A549 (cell line): ENCODE data around the gene MMP19. TPM values are rescaled to one million over a fixed set of nuclear protein-coding genes. Genes with fewer than 3 reads are reported as not detected.

ENCODE experiments used
- ATAC-seq, 2 experiments: fragments of 200-7000 bp in 1 of 2; fragments of >200 bp in 1 of 2; cut with Nextera tagmentation in 1 of 2; cut with Tn5 transposase in 1 of 2; 3 replicates each; pipeline versions ENCODE4 v1.8.0 to v1.9.1; 2018 to 2020; ENCODE audit warnings: mild to moderate bottlenecking in 1 of 2, moderate library complexity in 1 of 2
- CTCF ChIA-PET: fragments of 300-600 bp; sonication (Branson Sonifier 250); formaldehyde crosslinking; extraction: SDS; loops from one replicate; lab custom pipeline; 2021; ENCODE audit warnings: antibody characterized with exemption, inconsistent platforms; lab: Yijun Ruan, JAX
- POLR2A ChIA-PET: fragments of 350-600 bp; formaldehyde crosslinking; extraction: SDS; loops from one replicate; lab custom pipeline; 2021; ENCODE audit warnings: antibody characterized with exemption, inconsistent platforms; lab: Yijun Ruan, JAX
- DNase-seq, 2 experiments: peaks; one replicate each; pipeline versions ENCODE4 v3.0.0 to v3.0.0-alpha.2; 2011 to 2016; ENCODE audit warnings: low read depth in 1 of 2, low spot score in 1 of 2
- FAIRE-seq: peaks from 2 replicates; lab custom pipeline; 2011; peaks lifted over from hg19 to GRCh38; lab: Jason Lieb, UNC
- H3K27ac ChIP-seq, 2 experiments: fragments of >200 bp; sonication (Bioruptor Twin); formaldehyde crosslinking; 3 replicates each; pipeline ENCODE4 v1.5.1; 2016 to 2017
- H3K4me1 ChIP-seq: fragments of >200 bp; sonication (Bioruptor Twin); formaldehyde crosslinking; 3 replicates; pipeline ENCODE4 v1.6.1; 2016
- H3K4me2 ChIP-seq: fragments of >200 bp; sonication (Bioruptor Twin); formaldehyde crosslinking; 3 replicates; pipeline ENCODE4 v1.6.1; 2016
- H3K4me3 ChIP-seq: fragments of >200 bp; sonication (Bioruptor Twin); formaldehyde crosslinking; 3 replicates; pipeline ENCODE4 v1.5.1; 2016
- H3K9me3 ChIP-seq: fragments of >200 bp; sonication (Bioruptor Twin); formaldehyde crosslinking; 3 replicates; pipeline ENCODE4 v1.6.1; 2016
- BCL3 ChIP-seq: fragments of >200 bp; sonication (Bioruptor Twin); formaldehyde crosslinking; IDR thresholded peaks from 3 replicates; pipeline ENCODE4 v1.6.1; 2016
- CBX8 ChIP-seq: fragments of 200-600 bp; sonication (generic); IDR thresholded peaks from 2 replicates; pipeline ENCODE4 v1.6.1; 2016
- CEBPB ChIP-seq, 2 experiments: fragments of >200 bp in 1 of 2; sonication (Bioruptor Twin) in 1 of 2; formaldehyde crosslinking in 1 of 2; IDR thresholded peaks; 2 replicates each; pipeline ENCODE4 v1.6.1; 2012 to 2016
- CHD2 ChIP-seq: fragments of 150-350 bp; IDR thresholded peaks from 2 replicates; pipeline ENCODE4 v1.6.1; 2014; ENCODE audit warnings: low read length; ENCODE audit not compliant: partially characterized antibody
- EHMT2 ChIP-seq: fragments of 200-600 bp; sonication (generic); IDR thresholded peaks from 2 replicates; pipeline ENCODE4 v1.6.1; 2016; ENCODE audit warnings: antibody characterized with exemption, low read depth, mild to moderate bottlenecking, moderate library complexity
- ELK1 ChIP-seq: fragments of 150-350 bp; IDR thresholded peaks from 2 replicates; pipeline ENCODE4 v1.6.1; 2014; ENCODE audit warnings: low read depth, mild to moderate bottlenecking, low read length
- ESRRA ChIP-seq: fragments of 150-350 bp; IDR thresholded peaks from 2 replicates; pipeline ENCODE4 v1.6.1; 2014; ENCODE audit warnings: mild to moderate bottlenecking, low read length, borderline replicate concordance
- FOSB ChIP-seq: fragments of 250-450 bp; sonication (Bioruptor Pico); IDR thresholded peaks from 2 replicates; pipeline ENCODE4 v1.5.0; 2020; ENCODE audit warnings: mild to moderate bottlenecking, moderate library complexity
- FOSL2 ChIP-seq, 2 experiments: fragments of 450-650 bp in 1 of 2; fragments of >200 bp in 1 of 2; sonication (Bioruptor Twin) in 1 of 2; formaldehyde crosslinking; IDR thresholded peaks; 2 replicates each; pipeline versions ENCODE4 v1.5.0 to v1.6.1; 2016 to 2020; ENCODE audit warnings: mild to moderate bottlenecking in 1 of 2, moderate library complexity in 1 of 2
- HES2 ChIP-seq: fragments of >200 bp; sonication (Bioruptor Twin); formaldehyde crosslinking; IDR thresholded peaks from 2 replicates; pipeline ENCODE4 v1.6.1; 2016
- HEYL ChIP-seq: fragments of 250-450 bp; sonication (Bioruptor Pico); IDR thresholded peaks from 2 replicates; pipeline ENCODE4 v1.8.0; 2021; ENCODE audit warnings: mild to moderate bottlenecking, moderate library complexity
- HOXA7 ChIP-seq: fragments of 250-450 bp; sonication (Bioruptor Pico); IDR thresholded peaks from 2 replicates; pipeline ENCODE4 v1.5.0; 2020; ENCODE audit warnings: mild to moderate bottlenecking, moderate library complexity
- JUN ChIP-seq, 2 experiments: fragments of >200 bp; sonication (Bioruptor Twin); formaldehyde crosslinking; IDR thresholded peaks; 2 replicates in 1 of 2; 3 replicates in 1 of 2; pipeline ENCODE4 v1.6.1; 2016 to 2017
- NR3C1 ChIP-seq: fragments of >200 bp; sonication (Bioruptor Twin); formaldehyde crosslinking; IDR thresholded peaks from 3 replicates; pipeline ENCODE4 v1.6.1; 2017
- POLR2AphosphoS2 ChIP-seq: conservative IDR thresholded peaks from 2 replicates; pipeline ENCODE4 v1.6.1; 2012; ENCODE audit warnings: low read length, improper control_type of control experiment, inconsistent platforms
- RAD21 ChIP-seq, 2 experiments: fragments of >200 bp in 1 of 2; sonication (Bioruptor Twin) in 1 of 2; formaldehyde crosslinking in 1 of 2; IDR thresholded peaks in 1 of 2; conservative IDR thresholded peaks in 1 of 2; 2 replicates in 1 of 2; 3 replicates in 1 of 2; pipeline ENCODE4 v1.6.1; 2012 to 2018; ENCODE audit warnings: inconsistent platforms in 1 of 2
- RARB ChIP-seq: fragments of 250-450 bp; sonication (Bioruptor Pico); IDR thresholded peaks from 2 replicates; pipeline ENCODE4 v1.8.0; 2021; ENCODE audit warnings: mild to moderate bottlenecking, moderate library complexity
- RNF2 ChIP-seq: fragments of 200-600 bp; sonication (generic); IDR thresholded peaks from 2 replicates; pipeline ENCODE4 v1.6.1; 2016; ENCODE audit warnings: low read depth, mild to moderate bottlenecking, antibody characterized with exemption, moderate library complexity, borderline replicate concordance
- SMC3 ChIP-seq: fragments of >200 bp; sonication (Bioruptor Twin); formaldehyde crosslinking; IDR thresholded peaks from 3 replicates; pipeline ENCODE4 v1.6.1; 2018; ENCODE audit warnings: inconsistent platforms
- TFCP2L1 ChIP-seq: fragments of 250-450 bp; sonication (Bioruptor Pico); IDR thresholded peaks from 2 replicates; pipeline ENCODE4 v1.5.0; 2021; ENCODE audit warnings: mild to moderate bottlenecking
- ZFP36 ChIP-seq: fragments of 450-650 bp; IDR thresholded peaks from 2 replicates; pipeline ENCODE4 v1.6.1; 2014; ENCODE audit warnings: borderline replicate concordance; ENCODE audit not compliant: partially characterized antibody
- ZSCAN20 ChIP-seq: fragments of 250-450 bp; sonication (Bioruptor Pico); IDR thresholded peaks from 2 replicates; pipeline ENCODE4 v1.8.0; 2022; ENCODE audit warnings: mild to moderate bottlenecking, moderate library complexity
- WGBS: methylation state at CpG from one replicate; pipeline ENCODE4 v1.1.6; 2017; ENCODE audit errors: missing lambda C conversion rate; 5-methylcytosine and 5-hydroxymethylcytosine counted together
- polyA plus RNA-seq, 4 experiments: library from polyadenylated mRNA; depleted of rRNA in 3 of 4; stranded (reverse); fragments of >200 nt; fragmentation: RNase III in 1 of 4; extraction: RNeasy Plus Mini Kit Qiagen cat#74134 plus additional on column Dnase treatment in 1 of 4; gene quantifications; 2 replicates in 3 of 4; 3 replicates in 1 of 4; pipeline ENCODE4 v1.2.3, GENCODE V29; 2011 to 2017
- TF ChIP-seq, protein P1 (sequence below): fragments of >200 bp; sonication (Bioruptor Twin); formaldehyde crosslinking; IDR thresholded peaks from 3 replicates; pipeline ENCODE4 v1.5.1; 2016

The MMP19 gene
- polyA plus RNA-seq, 2 of the 4 experiments (the other 2 are of a cell fraction), result 0.06 to 0.09 TPM

GRCh38 chr12:55827806-55828205 lies 14.9 kb downstream of the MMP19 start:
- ChIA-PET POLR2A (interaction anchor here (0.8 to 1.8 kb wide), 2 partner anchors 10 to 276 kb away, joined by 5 to 11 read pairs; partner anchors contain the start of genes ORMDL2, PA2G4 and SARNP), CTCF (interaction anchor here (0.9 to 2.3 kb wide), 2 partner anchors 112 to 1819 kb away, joined by 3 to 7 read pairs; partner anchors contain the start of gene HOXC8)
- DNase-seq (no peak), ATAC-seq (no peak), FAIRE-seq (no peak)
- TF ChIP-seq CEBPB (IDR thresholded peaks at IDR 0.05), result no peak
- peak overlapping the region; percentile 90 for H3K4me2 ChIP-seq
- no peaks in the 10 kb centered on the region for H3K9me3 ChIP-seq
- no peak overlapping the region for H3K27ac ChIP-seq
- H3K4me3 ChIP-seq, result no peak overlapping the region
- 94% methylated on average over 15 of the region's 15 CpGs for WGBS
- peaks cover 47% of the 10 kb centered on the region for H3K4me1 ChIP-seq

DNA sequence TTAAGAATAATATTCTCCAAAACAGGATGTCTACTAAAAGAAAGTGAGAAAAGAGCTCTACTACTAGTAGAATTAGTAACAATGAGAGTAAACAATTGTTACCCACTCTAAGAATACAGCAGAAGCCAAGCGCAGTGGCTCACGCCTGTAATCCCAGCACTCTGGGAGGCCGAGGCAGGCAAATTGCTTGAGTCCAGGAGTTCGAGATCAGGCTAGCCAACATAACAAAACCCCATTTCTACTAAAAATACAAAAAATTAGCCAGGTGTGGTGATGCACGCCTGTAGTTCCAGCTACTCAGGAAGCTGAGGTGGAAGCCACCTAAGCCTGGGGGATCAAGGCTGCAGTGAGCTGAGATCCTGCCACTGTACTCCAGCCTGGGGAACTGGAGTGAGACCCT lies 18.0 kb downstream of the MMP19 start:
- Histone ChIP-seq H3K4me1 (peaks cover 47% of the 10 kb centered on the region), H3K9me3 (no peaks in the 10 kb centered on the region), H3K4me3 (no peak overlapping the region), H3K27ac (no peak overlapping the region), H3K4me2 (no peak overlapping the region)
- no peak for ATAC-seq
- 91% methylated on average over 5 of the region's 5 CpGs for WGBS
- CTCF ChIA-PET, result interaction anchor here (3.6 kb wide), 1 partner anchor 87 kb away, joined by 16 read pairs; no protein-coding TSS in a partner anchor
- FAIRE-seq, result no peak
- POLR2A ChIA-PET, result no interaction called here
- TF ChIP-seq ZFP36 (no peak), RAD21 (conservative IDR thresholded peaks at IDR 0.05 in 1 of 2, IDR thresholded peaks at IDR 0.05 in 1 of 2) (no peak), RNF2 (no peak), FOSL2 (IDR thresholded peaks at IDR 0.05) (no peak), FOSL2 (CRISPR knock-in tag; IDR thresholded peaks at IDR 0.05) (no peak), TFCP2L1 (no peak), RARB (CRISPR knock-in tag) (no peak), EHMT2 (no peak), CBX8 (no peak), ZSCAN20 (no peak), JUN (IDR thresholded peaks at IDR 0.05) (no peak), NR3C1 (no peak), ELK1 (no peak), HEYL (no peak), HES2 (no peak), CHD2 (no peak), POLR2AphosphoS2 (no peak)
- TF ChIP-seq, protein P1, sequence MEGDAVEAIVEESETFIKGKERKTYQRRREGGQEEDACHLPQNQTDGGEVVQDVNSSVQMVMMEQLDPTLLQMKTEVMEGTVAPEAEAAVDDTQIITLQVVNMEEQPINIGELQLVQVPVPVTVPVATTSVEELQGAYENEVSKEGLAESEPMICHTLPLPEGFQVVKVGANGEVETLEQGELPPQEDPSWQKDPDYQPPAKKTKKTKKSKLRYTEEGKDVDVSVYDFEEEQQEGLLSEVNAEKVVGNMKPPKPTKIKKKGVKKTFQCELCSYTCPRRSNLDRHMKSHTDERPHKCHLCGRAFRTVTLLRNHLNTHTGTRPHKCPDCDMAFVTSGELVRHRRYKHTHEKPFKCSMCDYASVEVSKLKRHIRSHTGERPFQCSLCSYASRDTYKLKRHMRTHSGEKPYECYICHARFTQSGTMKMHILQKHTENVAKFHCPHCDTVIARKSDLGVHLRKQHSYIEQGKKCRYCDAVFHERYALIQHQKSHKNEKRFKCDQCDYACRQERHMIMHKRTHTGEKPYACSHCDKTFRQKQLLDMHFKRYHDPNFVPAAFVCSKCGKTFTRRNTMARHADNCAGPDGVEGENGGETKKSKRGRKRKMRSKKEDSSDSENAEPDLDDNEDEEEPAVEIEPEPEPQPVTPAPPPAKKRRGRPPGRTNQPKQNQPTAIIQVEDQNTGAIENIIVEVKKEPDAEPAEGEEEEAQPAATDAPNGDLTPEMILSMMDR, result no peak
- no peak for DNase-seq

GRCh38 chr12:55823419-55823818 lies 19.3 kb downstream of the MMP19 start:
- ATAC-seq, result no peak
- H3K27ac ChIP-seq, result peak overlapping the region; percentile 16 to 50; a peak in 5 of 6 replicates
- ChIA-PET CTCF (interaction anchor here (0.7 to 4.6 kb wide), 7 partner anchors 8 to 206 kb away, joined by 3 to 16 read pairs (median 4); no protein-coding TSS in a partner anchor), POLR2A (no interaction called here)
- H3K9me3 ChIP-seq, result no peaks in the 10 kb centered on the region
- no peak for TF ChIP-seq HES2
- TF ChIP-seq ESRRA, result no peak
- TF ChIP-seq HOXA7, result no peak
- no peak for TF ChIP-seq BCL3
- TF ChIP-seq CEBPB (IDR thresholded peaks at IDR 0.05), result no peak
- TF ChIP-seq SMC3, result no peak
- no peak for TF ChIP-seq FOSB
- 85% methylated on average over 4 of the region's 4 CpGs for WGBS
- FAIRE-seq, result no peak
- H3K4me1 ChIP-seq, result peaks cover 53% of the 10 kb centered on the region
- DNase-seq, result no peak
- H3K4me2 ChIP-seq, result peak overlapping the region; percentile 41
- H3K4me3 ChIP-seq, result no peak overlapping the region
